ENCODE measurements around the gene ZC2HC1C.

GRCh38 chr14:75059642-75060041 lies 9.8 kb upstream of the ZC2HC1C start:
- TF ChIP-seq JUN (IDR thresholded peaks at IDR 0.05) (no peak), GATA3 (IDR thresholded peaks at IDR 0.05; ENCODE audit: borderline replicate concordance) (no peak), NPAS2 (CRISPR knock-in tag; IDR thresholded peaks at IDR 0.05; ENCODE audit: borderline replicate concordance) (no peak), POLR2A (IDR thresholded peaks at IDR 0.05; ENCODE audit: low read length) (no peak)
- TF ChIP-seq, protein P1, sequence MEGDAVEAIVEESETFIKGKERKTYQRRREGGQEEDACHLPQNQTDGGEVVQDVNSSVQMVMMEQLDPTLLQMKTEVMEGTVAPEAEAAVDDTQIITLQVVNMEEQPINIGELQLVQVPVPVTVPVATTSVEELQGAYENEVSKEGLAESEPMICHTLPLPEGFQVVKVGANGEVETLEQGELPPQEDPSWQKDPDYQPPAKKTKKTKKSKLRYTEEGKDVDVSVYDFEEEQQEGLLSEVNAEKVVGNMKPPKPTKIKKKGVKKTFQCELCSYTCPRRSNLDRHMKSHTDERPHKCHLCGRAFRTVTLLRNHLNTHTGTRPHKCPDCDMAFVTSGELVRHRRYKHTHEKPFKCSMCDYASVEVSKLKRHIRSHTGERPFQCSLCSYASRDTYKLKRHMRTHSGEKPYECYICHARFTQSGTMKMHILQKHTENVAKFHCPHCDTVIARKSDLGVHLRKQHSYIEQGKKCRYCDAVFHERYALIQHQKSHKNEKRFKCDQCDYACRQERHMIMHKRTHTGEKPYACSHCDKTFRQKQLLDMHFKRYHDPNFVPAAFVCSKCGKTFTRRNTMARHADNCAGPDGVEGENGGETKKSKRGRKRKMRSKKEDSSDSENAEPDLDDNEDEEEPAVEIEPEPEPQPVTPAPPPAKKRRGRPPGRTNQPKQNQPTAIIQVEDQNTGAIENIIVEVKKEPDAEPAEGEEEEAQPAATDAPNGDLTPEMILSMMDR (IDR thresholded peaks at IDR 0.05), result no peak
